ENCODE measurements around the gene GFPT2.

Gene GFPT2

GRCh38 chr5:180289433-180289832 lies 63.7 kb downstream of the GFPT2 start:
- H3K4me3 ChIP-seq (ENCODE audit: low read depth, low read length) = no peak overlapping the region
- no peak for DNase-seq (ENCODE audit: low read depth)
- no peak for TF ChIP-seq CTCF (IDR thresholded peaks at IDR 0.05; ENCODE audit: low read depth, low read length, missing control alignments)

- no peak for DNase-seq (ENCODE audit: low read depth)
- no peak for TF ChIP-seq CTCF (IDR thresholded peaks at IDR 0.05; ENCODE audit: low read depth, low read length, missing control alignments)
Measured at GRCh38 chr5:180287868-180288267, 65.3 kb downstream of the GFPT2 start.

GRCh38 chr5:180287404-180287803 lies 65.7 kb downstream of the GFPT2 start:
- TF ChIP-seq CTCF (IDR thresholded peaks at IDR 0.05; ENCODE audit: low read depth, low read length, missing control alignments) = no peak
- no peak overlapping the region for H3K4me3 ChIP-seq (ENCODE audit: low read depth, low read length)
- no peak for DNase-seq (ENCODE audit: low read depth)

More at GRCh38 chr5:180287868-180288267, 65.3 kb downstream of the GFPT2 start:
- no peak overlapping the region for H3K4me3 ChIP-seq (ENCODE audit: low read depth, low read length)

GRCh38 chr5:180284149-180284548 lies 69.0 kb downstream of the GFPT2 start:
- no peak for DNase-seq (ENCODE audit: low read depth)
- no peak overlapping the region for H3K4me3 ChIP-seq (ENCODE audit: low read depth, low read length)
- TF ChIP-seq CTCF (IDR thresholded peaks at IDR 0.05; ENCODE audit: low read depth, low read length, missing control alignments) = no peak

GRCh38 chr5:180283026-180283615 lies 70.0 kb downstream of the GFPT2 start:
- DNase-seq (ENCODE audit: low read depth) = no peak
- H3K4me3 ChIP-seq (ENCODE audit: low read depth, low read length) = no peak overlapping the region
- TF ChIP-seq CTCF (IDR thresholded peaks at IDR 0.05; ENCODE audit: low read depth, low read length, missing control alignments) = no peak

GRCh38 chr5:180282281-180282680 lies 70.9 kb downstream of the GFPT2 start:
- TF ChIP-seq CTCF (IDR thresholded peaks at IDR 0.05; ENCODE audit: low read depth, low read length, missing control alignments) = no peak
- no peak for DNase-seq (ENCODE audit: low read depth)
- no peak overlapping the region for H3K4me3 ChIP-seq (ENCODE audit: low read depth, low read length)

GRCh38 chr5:180281706-180282105 lies 71.4 kb downstream of the GFPT2 start:
- TF ChIP-seq CTCF (IDR thresholded peaks at IDR 0.05; ENCODE audit: low read depth, low read length, missing control alignments) = no peak
- no peak for DNase-seq (ENCODE audit: low read depth)
- no peak overlapping the region for H3K4me3 ChIP-seq (ENCODE audit: low read depth, low read length)

Measured in GM12864 (cell line).